Nephron (organoid): Measurements from ENCODE around the gene TSKU.

ENCODE experiments used
- H3K27ac Mint-ChIP-seq, 3 experiments: 2 replicates each; pipeline ENCODE4 v1.8.0; 2020; ENCODE audit warnings: mixed read lengths in 3 of 3, mild to moderate bottlenecking in 2 of 3, moderate library complexity in 1 of 3
- H3K27me3 Mint-ChIP-seq: 2 replicates; pipeline ENCODE4 v1.8.0; 2021; ENCODE audit warnings: low read depth, mild to moderate bottlenecking, moderate library complexity, mixed read lengths
- H3K36me3 Mint-ChIP-seq: 2 replicates; pipeline ENCODE4 v1.8.0; 2020; ENCODE audit warnings: low read depth, mixed read lengths
- H3K4me1 Mint-ChIP-seq: 2 replicates; pipeline ENCODE4 v1.8.0; 2020; ENCODE audit warnings: mixed read lengths
- H3K4me3 Mint-ChIP-seq, 3 experiments: 2 replicates each; pipeline ENCODE4 v1.8.0; 2020; ENCODE audit warnings: mild to moderate bottlenecking in 3 of 3, mixed read lengths in 3 of 3, moderate library complexity in 2 of 3
- H3K9me3 Mint-ChIP-seq: 2 replicates; pipeline ENCODE4 v1.8.0; 2020; ENCODE audit warnings: mixed read lengths
- CTCF ChIP-seq, 3 experiments: fragments of 200-600 bp; sonication (generic); IDR thresholded peaks; one replicate each; pipeline ENCODE4 v1.5.0; 2021; ENCODE audit warnings: antibody characterized with exemption in 3 of 3; ENCODE audit not compliant: unreplicated experiment in 3 of 3

The TSKU gene

GRCh38 chr11:76841923-76842452 lies 58.8 kb downstream of the TSKU start:
- H3K36me3 Mint-ChIP-seq, result no peaks in the 10 kb centered on the region
- peaks cover 16% of the 10 kb centered on the region for H3K27me3 Mint-ChIP-seq
- no peaks in the 10 kb centered on the region for H3K9me3 Mint-ChIP-seq
- H3K27ac Mint-ChIP-seq, result no peak overlapping the region
- H3K4me1 Mint-ChIP-seq, result no peaks in the 10 kb centered on the region
- H3K4me3 Mint-ChIP-seq, result no peak overlapping the region
- no peak for TF ChIP-seq CTCF (IDR thresholded peaks at IDR 0.05; ENCODE audit: unreplicated experiment in 3 of 3)

GRCh38 chr11:76843907-76844306 lies 60.8 kb downstream of the TSKU start:
- H3K27me3 Mint-ChIP-seq, result peaks cover 15% of the 10 kb centered on the region
- H3K4me1 Mint-ChIP-seq, result no peaks in the 10 kb centered on the region
- TF ChIP-seq CTCF (IDR thresholded peaks at IDR 0.05; ENCODE audit: unreplicated experiment in 3 of 3), result no peak
- no peak overlapping the region for H3K27ac Mint-ChIP-seq
- no peaks in the 10 kb centered on the region for H3K36me3 Mint-ChIP-seq
- H3K4me3 Mint-ChIP-seq, result no peak overlapping the region
- H3K9me3 Mint-ChIP-seq, result no peaks in the 10 kb centered on the region

GRCh38 chr11:76844511-76844910 lies 61.4 kb downstream of the TSKU start:
- H3K4me1 Mint-ChIP-seq, result no peaks in the 10 kb centered on the region
- H3K27ac Mint-ChIP-seq, result no peak overlapping the region
- no peaks in the 10 kb centered on the region for H3K36me3 Mint-ChIP-seq
- TF ChIP-seq CTCF (IDR thresholded peaks at IDR 0.05; ENCODE audit: unreplicated experiment in 3 of 3), result no peak
- no peaks in the 10 kb centered on the region for H3K9me3 Mint-ChIP-seq
- H3K27me3 Mint-ChIP-seq, result peaks cover 15% of the 10 kb centered on the region
- H3K4me3 Mint-ChIP-seq, result no peak overlapping the region

DNA sequence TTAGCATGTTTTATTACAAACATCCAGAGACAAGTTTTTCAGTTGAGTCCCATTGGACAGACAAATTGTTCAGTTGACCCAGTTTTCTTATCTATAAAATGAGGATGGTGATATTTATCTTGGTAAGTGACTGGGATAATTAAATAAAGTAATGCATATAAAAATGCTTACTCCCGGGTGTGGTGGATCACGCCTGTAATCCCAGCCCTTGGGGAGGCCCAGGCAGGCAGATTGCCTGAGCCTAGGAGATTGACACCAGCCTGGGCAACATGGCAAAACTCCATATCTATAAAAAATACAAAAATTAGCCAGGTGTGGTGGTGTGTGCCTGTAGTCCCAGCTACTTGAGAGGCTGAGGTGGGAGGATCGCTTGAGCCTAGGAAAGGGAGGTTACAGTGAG lies 61.9 kb downstream of the TSKU start:
- H3K27me3 Mint-ChIP-seq, result peaks cover 12% of the 10 kb centered on the region
- H3K4me3 Mint-ChIP-seq, result no peak overlapping the region
- H3K36me3 Mint-ChIP-seq, result no peaks in the 10 kb centered on the region
- H3K9me3 Mint-ChIP-seq, result no peaks in the 10 kb centered on the region
- H3K27ac Mint-ChIP-seq, result no peak overlapping the region
- H3K4me1 Mint-ChIP-seq, result no peaks in the 10 kb centered on the region
- no peak for TF ChIP-seq CTCF (IDR thresholded peaks at IDR 0.05; ENCODE audit: unreplicated experiment in 3 of 3)

DNA sequence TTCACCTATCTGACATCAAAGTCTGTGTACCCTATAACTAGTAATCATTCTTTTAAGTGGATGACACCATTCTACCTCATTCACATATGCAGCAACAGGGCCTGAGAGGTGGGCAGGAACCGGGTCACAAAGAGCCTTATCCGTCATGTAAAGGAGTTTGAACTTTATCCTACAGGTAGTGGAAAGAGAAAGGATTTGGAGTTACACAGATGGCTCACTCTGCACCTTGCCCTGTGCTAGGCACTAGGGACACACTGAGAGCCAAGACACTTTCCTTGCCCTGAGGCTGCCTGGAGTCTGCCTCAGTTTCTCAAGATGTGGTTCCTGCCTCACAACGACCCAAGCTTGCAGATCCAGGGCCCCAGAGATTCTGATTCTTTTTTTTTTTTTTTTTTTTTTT lies 63.3 kb downstream of the TSKU start:
- H3K9me3 Mint-ChIP-seq, result no peaks in the 10 kb centered on the region
- H3K4me3 Mint-ChIP-seq, result no peak overlapping the region
- peaks cover 12% of the 10 kb centered on the region for H3K27me3 Mint-ChIP-seq
- H3K27ac Mint-ChIP-seq, result no peak overlapping the region
- H3K4me1 Mint-ChIP-seq, result no peaks in the 10 kb centered on the region
- no peak for TF ChIP-seq CTCF (IDR thresholded peaks at IDR 0.05; ENCODE audit: unreplicated experiment in 3 of 3)
- H3K36me3 Mint-ChIP-seq, result no peaks in the 10 kb centered on the region
